GM23338 (cell line): ENCODE measurements around the gene EMILIN3. TPM values are rescaled to one million over a fixed set of nuclear protein-coding genes. Genes with fewer than 3 reads are reported as not detected.

Experiments
- ATAC-seq: fragments of 200-7000 bp; cut with Tn5 transposase; 3 replicates; pipeline ENCODE4 v1.9.1; 2020
- DNase-seq: peaks from one replicate; pipeline ENCODE4 v3.0.0-alpha.2; 2015; ENCODE audit warnings: low spot score
- H2AFZ ChIP-seq: fragments of 200-600 bp; sonication (generic); 2 replicates; pipeline ENCODE4 v1.8.0; 2016; ENCODE audit warnings: antibody characterized with exemption, mild to moderate bottlenecking, moderate library complexity
- H3F3A ChIP-seq: fragments of 200-600 bp; sonication (generic); replicated peaks from 2 replicates; pipeline ENCODE4 v1.8.0; 2017; ENCODE audit warnings: antibody characterized with exemption, mixed run types, low read depth
- H3K27ac ChIP-seq: fragments of 200-600 bp; sonication (generic); 2 replicates; pipeline ENCODE4 v1.6.1; 2016; ENCODE audit warnings: low read depth
- H3K27me3 ChIP-seq: fragments of 200-600 bp; sonication (generic); 2 replicates; pipeline ENCODE4 v1.8.0; 2016; ENCODE audit warnings: mild to moderate bottlenecking, mixed run types, moderate library complexity; ENCODE audit not compliant: insufficient read depth
- H3K36me3 ChIP-seq: fragments of 200-600 bp; sonication (generic); 2 replicates; pipeline ENCODE4 v1.8.0; 2016; ENCODE audit warnings: mild to moderate bottlenecking; ENCODE audit not compliant: insufficient read depth
- H3K4me1 ChIP-seq: fragments of 200-600 bp; sonication (generic); 2 replicates; pipeline ENCODE4 v1.8.0; 2016; ENCODE audit warnings: mild to moderate bottlenecking, moderate library complexity; ENCODE audit not compliant: insufficient read depth
- H3K4me2 ChIP-seq: fragments of 200-600 bp; sonication (generic); 2 replicates; pipeline ENCODE4 v1.7.1; 2017; ENCODE audit warnings: mixed run types
- H3K4me3 ChIP-seq: fragments of 200-600 bp; sonication (generic); 2 replicates; pipeline ENCODE4 v1.6.1; 2016; ENCODE audit warnings: mixed run types
- H3K79me2 ChIP-seq: fragments of 200-600 bp; sonication (generic); replicated peaks from 2 replicates; pipeline ENCODE4 v1.8.0; 2017; ENCODE audit warnings: mild to moderate bottlenecking; ENCODE audit not compliant: insufficient read depth
- H3K9me2 ChIP-seq: fragments of 200-600 bp; sonication (generic); 2 replicates; pipeline ENCODE4 v1.8.0; 2017; ENCODE audit not compliant: insufficient read depth
- H4K20me1 ChIP-seq: fragments of 200-600 bp; sonication (generic); replicated peaks from 2 replicates; pipeline ENCODE4 v1.8.0; 2017; ENCODE audit warnings: mild to moderate bottlenecking; ENCODE audit not compliant: insufficient read depth
- H3K27ac Mint-ChIP-seq: 2 replicates; pipeline ENCODE4 v1.8.0; 2020; ENCODE audit warnings: inconsistent platforms, mild to moderate bottlenecking, moderate library complexity, mixed read lengths
- H3K27me3 Mint-ChIP-seq: 3 replicates; pipeline ENCODE4 v1.8.0; 2022; ENCODE audit warnings: low read depth, mild to moderate bottlenecking, moderate library complexity, mixed read lengths, inconsistent platforms; ENCODE audit not compliant: insufficient read depth, poor library complexity
- H3K36me3 Mint-ChIP-seq: 3 replicates; pipeline ENCODE4 v1.8.0; 2021; ENCODE audit warnings: low read depth, mild to moderate bottlenecking, inconsistent platforms, moderate library complexity, mixed read lengths
- H3K4me1 Mint-ChIP-seq: 3 replicates; pipeline ENCODE4 v1.8.0; 2020; ENCODE audit warnings: mild to moderate bottlenecking, inconsistent platforms, mixed read lengths
- H3K4me3 Mint-ChIP-seq: 3 replicates; pipeline ENCODE4 v1.8.0; 2021; ENCODE audit warnings: moderate library complexity, mild to moderate bottlenecking, inconsistent platforms, mixed read lengths
- H3K9me3 Mint-ChIP-seq: 3 replicates; pipeline ENCODE4 v1.8.0; 2020; ENCODE audit warnings: moderate library complexity, mild to moderate bottlenecking, inconsistent platforms, mixed read lengths
- CREB1 ChIP-seq: fragments of 250-450 bp; sonication (Bioruptor Pico); IDR thresholded peaks from 2 replicates; pipeline ENCODE4 v1.5.0; 2020; ENCODE audit warnings: low read depth, mild to moderate bottlenecking, moderate library complexity
- ETS1 ChIP-seq: IDR thresholded peaks from 2 replicates; pipeline ENCODE4 v1.6.1; 2016; ENCODE audit warnings: antibody characterized with exemption
- EZH2phosphoT487 ChIP-seq: fragments of 200-600 bp; sonication (generic); IDR thresholded peaks from one replicate; pipeline ENCODE4 v1.8.1; 2018; ENCODE audit warnings: antibody characterized with exemption; ENCODE audit not compliant: unreplicated experiment
- NANOG ChIP-seq: IDR thresholded peaks from 2 replicates; pipeline ENCODE4 v1.6.1; 2016; ENCODE audit warnings: antibody characterized with exemption, borderline replicate concordance
- POLR2AphosphoS5 ChIP-seq: IDR thresholded peaks from 2 replicates; pipeline ENCODE4 v1.6.1; 2016; ENCODE audit warnings: antibody characterized with exemption, low read depth
- REST ChIP-seq: IDR thresholded peaks from one replicate; pipeline ENCODE4 v1.6.1; 2018; ENCODE audit warnings: antibody characterized with exemption; ENCODE audit not compliant: unreplicated experiment
- STAT1 ChIP-seq: IDR thresholded peaks from one replicate; pipeline ENCODE4 v1.6.1; 2016; ENCODE audit warnings: antibody characterized with exemption; ENCODE audit not compliant: unreplicated experiment
- ZNF114 ChIP-seq: fragments of 250-450 bp; sonication (Bioruptor Pico); IDR thresholded peaks from 2 replicates; pipeline ENCODE4 v1.5.0; 2020; ENCODE audit warnings: mild to moderate bottlenecking, moderate library complexity
- polyA plus RNA-seq: library from polyadenylated mRNA; unstranded; fragments of >200 nt; fragmentation: Nextera tagmentation; extraction: Ambion mirVana; gene quantifications from 2 replicates; pipeline ENCODE4 v1.2.1, GENCODE V29; 2016
- total RNA-seq: library from RNA; depleted of rRNA; stranded (reverse); fragments of >200 nt; shearing (Covaris generic); gene quantifications from 2 replicates; pipeline ENCODE4 v1.2.3, GENCODE V29; 2014

EMILIN3 gene
- total and polyA plus RNA-seq, 2 experiments from 2014 or later = 0.53 to 6.6 TPM

GRCh38 chr20:41350408-41350962 is 16.1 kb downstream of the EMILIN3 start:
- Histone ChIP-seq H3K27me3 (no peaks in the 10 kb centered on the region), H3K27ac (no peak overlapping the region), H3K4me2 (no peak overlapping the region), H3K4me1 (no peaks in the 10 kb centered on the region), H2AFZ (no peak overlapping the region), H3K36me3 (no peaks in the 10 kb centered on the region), H3K79me2 (no peaks in the 10 kb centered on the region), H3F3A (no peaks in the 10 kb centered on the region), H3K4me3 (no peak overlapping the region), H4K20me1 (no peaks in the 10 kb centered on the region; the same call in 1 of the 2 replicates), H3K9me2 (no peaks in the 10 kb centered on the region)
- no peak overlapping the region for H3K4me3 Mint-ChIP-seq
- TF ChIP-seq STAT1 = no peak
- TF ChIP-seq ZNF114 = no peak
- no peak for TF ChIP-seq POLR2AphosphoS5
- no peak for TF ChIP-seq NANOG
- no peak for TF ChIP-seq CREB1 (CRISPR knock-in tag)
- no peak for TF ChIP-seq ETS1
- peaks cover 4% of the 10 kb centered on the region for H3K27me3 Mint-ChIP-seq
- H3K9me3 Mint-ChIP-seq = no peaks in the 10 kb centered on the region; the same call in 2 of the 3 replicates
- H3K36me3 Mint-ChIP-seq = no peaks in the 10 kb centered on the region; the same call in 2 of the 3 replicates
- no peak for ATAC-seq
- no peak overlapping the region for H3K27ac Mint-ChIP-seq
- peaks cover 4% of the 10 kb centered on the region; the same call in 2 of the 3 replicates for H3K4me1 Mint-ChIP-seq
- DNase-seq = no peak

- Mint-ChIP-seq H3K4me3 (no peak overlapping the region), H3K27ac (no peak overlapping the region), H3K36me3 (no peaks in the 10 kb centered on the region; the same call in 2 of the 3 replicates), H3K9me3 (no peaks in the 10 kb centered on the region; the same call in 2 of the 3 replicates), H3K27me3 (peaks cover 4% of the 10 kb centered on the region), H3K4me1 (peaks cover 4% of the 10 kb centered on the region; the same call in 2 of the 3 replicates)
- no peaks in the 10 kb centered on the region for H3K9me2 ChIP-seq
- no peaks in the 10 kb centered on the region for H3K4me1 ChIP-seq
- TF ChIP-seq REST (no peak), STAT1 (no peak), EZH2phosphoT487 (no peak), CREB1 (CRISPR knock-in tag) (no peak)
- no peaks in the 10 kb centered on the region for H3K79me2 ChIP-seq
- H3K27me3 ChIP-seq = no peaks in the 10 kb centered on the region
- H3K27ac ChIP-seq = no peak overlapping the region
- no peak for ATAC-seq
- H3F3A ChIP-seq = no peaks in the 10 kb centered on the region
- no peak overlapping the region for H2AFZ ChIP-seq
- no peak for DNase-seq
- no peak overlapping the region for H3K4me2 ChIP-seq
- no peaks in the 10 kb centered on the region for H3K36me3 ChIP-seq
- H3K4me3 ChIP-seq = no peak overlapping the region
- no peaks in the 10 kb centered on the region; the same call in 1 of the 2 replicates for H4K20me1 ChIP-seq
These were observed 16.7 kb downstream of the EMILIN3 start for GRCh38 chr20:41349943-41350342.
